Type B pancreatic cell (in vitro differentiated cells): ENCODE data around the gene THADA. TPM values are rescaled to one million over a fixed set of nuclear protein-coding genes. Genes with fewer than 3 reads are reported as not detected.
A peak's percentile ranks its signal among the peaks of the same experiment; 100 is the strongest.

Experiments
- DNase-seq: peaks from one replicate; pipeline ENCODE4 v3.0.0; 2021; ENCODE audit warnings: mixed read lengths; ENCODE audit not compliant: unreplicated experiment; ENCODE audit errors: extremely low spot score
- H3K27ac Mint-ChIP-seq: 2 replicates; pipeline ENCODE4 v1.8.0; 2021; ENCODE audit warnings: mild to moderate bottlenecking, mixed read lengths
- H3K27me3 Mint-ChIP-seq: 2 replicates; pipeline ENCODE4 v1.8.0; 2021; ENCODE audit warnings: mixed read lengths
- H3K36me3 Mint-ChIP-seq: 2 replicates; pipeline ENCODE4 v1.8.0; 2021; ENCODE audit warnings: mixed read lengths
- H3K4me1 Mint-ChIP-seq: one replicate; pipeline ENCODE4 v1.8.0; 2021; ENCODE audit warnings: mixed read lengths; ENCODE audit not compliant: unreplicated experiment
- H3K4me3 Mint-ChIP-seq: 2 replicates; pipeline ENCODE4 v1.8.0; 2021; ENCODE audit warnings: mild to moderate bottlenecking, mixed read lengths
- H3K9me3 Mint-ChIP-seq: 2 replicates; pipeline ENCODE4 v1.8.0; 2021; ENCODE audit warnings: mixed read lengths
- long read RNA-seq: library from polyadenylated mRNA; unstranded; transcript quantifications from one replicate; pipeline ENCODE4 v2.0.0, GENCODE V29; 2020
- total RNA-seq: library from RNA; stranded (reverse); gene quantifications from 2 replicates; pipeline ENCODE4 v1.2.1, GENCODE V29; 2021; ENCODE audit warnings: low replicate concordance
- TF ChIP-seq, protein P1 (sequence below): fragments of 200-600 bp; sonication (generic); conservative IDR thresholded peaks from 2 replicates; pipeline ENCODE4 v1.5.0; 2021; ENCODE audit warnings: antibody characterized with exemption, mild to moderate bottlenecking

THADA gene, protein sequence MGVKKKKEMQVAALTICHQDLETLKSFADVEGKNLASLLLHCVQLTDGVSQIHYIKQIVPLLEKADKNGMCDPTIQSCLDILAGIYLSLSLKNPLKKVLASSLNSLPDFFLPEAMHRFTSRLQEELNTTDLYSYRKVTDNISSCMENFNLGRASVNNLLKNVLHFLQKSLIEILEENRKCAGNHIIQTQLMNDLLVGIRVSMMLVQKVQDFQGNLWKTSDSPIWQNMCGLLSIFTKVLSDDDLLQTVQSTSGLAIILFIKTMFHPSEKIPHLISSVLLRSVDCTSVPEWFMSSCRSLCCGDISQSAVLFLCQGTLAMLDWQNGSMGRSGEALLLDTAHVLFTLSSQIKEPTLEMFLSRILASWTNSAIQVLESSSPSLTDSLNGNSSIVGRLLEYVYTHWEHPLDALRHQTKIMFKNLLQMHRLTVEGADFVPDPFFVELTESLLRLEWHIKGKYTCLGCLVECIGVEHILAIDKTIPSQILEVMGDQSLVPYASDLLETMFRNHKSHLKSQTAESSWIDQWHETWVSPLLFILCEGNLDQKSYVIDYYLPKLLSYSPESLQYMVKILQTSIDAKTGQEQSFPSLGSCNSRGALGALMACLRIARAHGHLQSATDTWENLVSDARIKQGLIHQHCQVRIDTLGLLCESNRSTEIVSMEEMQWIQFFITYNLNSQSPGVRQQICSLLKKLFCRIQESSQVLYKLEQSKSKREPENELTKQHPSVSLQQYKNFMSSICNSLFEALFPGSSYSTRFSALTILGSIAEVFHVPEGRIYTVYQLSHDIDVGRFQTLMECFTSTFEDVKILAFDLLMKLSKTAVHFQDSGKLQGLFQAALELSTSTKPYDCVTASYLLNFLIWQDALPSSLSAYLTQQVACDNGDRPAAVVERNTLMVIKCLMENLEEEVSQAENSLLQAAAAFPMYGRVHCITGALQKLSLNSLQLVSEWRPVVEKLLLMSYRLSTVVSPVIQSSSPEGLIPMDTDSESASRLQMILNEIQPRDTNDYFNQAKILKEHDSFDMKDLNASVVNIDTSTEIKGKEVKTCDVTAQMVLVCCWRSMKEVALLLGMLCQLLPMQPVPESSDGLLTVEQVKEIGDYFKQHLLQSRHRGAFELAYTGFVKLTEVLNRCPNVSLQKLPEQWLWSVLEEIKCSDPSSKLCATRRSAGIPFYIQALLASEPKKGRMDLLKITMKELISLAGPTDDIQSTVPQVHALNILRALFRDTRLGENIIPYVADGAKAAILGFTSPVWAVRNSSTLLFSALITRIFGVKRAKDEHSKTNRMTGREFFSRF (N-terminal part only)
- 35.6 and 59.8 TPM in 2 replicates for total RNA-seq
- long read RNA-seq, partial matches to known transcripts: 30 of 85 reads
- long read RNA-seq, other reads (novel, unspliced or antisense): 55 of 85 reads

DNA sequence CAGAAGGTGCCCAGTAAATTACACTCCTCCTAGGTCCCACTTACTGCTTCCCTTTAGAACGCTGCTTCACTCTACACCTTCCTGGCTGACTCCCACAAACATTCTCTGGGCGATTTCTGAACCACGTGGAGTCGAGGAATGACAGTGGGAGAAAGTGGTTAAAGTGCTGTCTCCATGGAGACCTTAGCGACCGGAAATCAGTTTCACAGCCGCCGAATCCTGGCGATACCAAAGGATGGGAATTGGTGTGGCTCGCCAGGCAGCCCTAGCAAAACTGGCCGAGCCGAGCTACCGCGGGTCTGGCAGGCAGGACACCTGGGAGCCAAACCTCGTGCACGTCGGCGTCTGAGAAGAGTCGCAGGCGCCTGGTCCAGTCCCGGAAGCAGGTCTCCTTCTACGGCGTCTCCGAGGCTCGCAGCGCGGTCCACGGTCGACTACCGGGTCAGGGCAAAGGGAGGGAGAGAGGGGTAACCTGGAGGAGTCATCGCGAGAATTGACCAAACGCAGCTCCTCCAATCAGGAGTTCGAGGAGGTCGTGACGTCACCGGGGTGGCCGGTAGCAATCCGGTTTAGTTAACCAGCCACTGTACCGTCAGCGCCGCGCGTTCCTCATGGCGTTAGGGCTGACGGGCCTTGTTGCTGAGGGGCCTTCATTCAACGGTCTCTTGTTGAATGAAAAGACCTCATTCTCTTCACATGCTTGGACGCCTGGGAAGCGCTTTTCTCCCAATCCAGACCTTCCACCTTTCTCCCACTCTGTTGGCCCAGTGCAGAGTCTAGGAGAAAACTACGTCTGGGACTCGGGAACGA is at the start of gene THADA:
THADA (minus strand) TSS at position 436 of the 810 bp plus-strand sequence. CDS start 3,646 bp downstream, outside the sequence.
- Mint-ChIP-seq H3K9me3 (no peaks in the 10 kb centered on the region), H3K4me1 (peaks cover 15% of the 10 kb centered on the region), H3K27me3 (no peaks in the 10 kb centered on the region), H3K27ac (peak within 1 kb of the TSS; percentile 98), H3K4me3 (peak within 1 kb of the TSS; percentile 97), H3K36me3 (no peaks in the 10 kb centered on the region)
- peak; percentile 99 for DNase-seq
- TF ChIP-seq, protein P1, sequence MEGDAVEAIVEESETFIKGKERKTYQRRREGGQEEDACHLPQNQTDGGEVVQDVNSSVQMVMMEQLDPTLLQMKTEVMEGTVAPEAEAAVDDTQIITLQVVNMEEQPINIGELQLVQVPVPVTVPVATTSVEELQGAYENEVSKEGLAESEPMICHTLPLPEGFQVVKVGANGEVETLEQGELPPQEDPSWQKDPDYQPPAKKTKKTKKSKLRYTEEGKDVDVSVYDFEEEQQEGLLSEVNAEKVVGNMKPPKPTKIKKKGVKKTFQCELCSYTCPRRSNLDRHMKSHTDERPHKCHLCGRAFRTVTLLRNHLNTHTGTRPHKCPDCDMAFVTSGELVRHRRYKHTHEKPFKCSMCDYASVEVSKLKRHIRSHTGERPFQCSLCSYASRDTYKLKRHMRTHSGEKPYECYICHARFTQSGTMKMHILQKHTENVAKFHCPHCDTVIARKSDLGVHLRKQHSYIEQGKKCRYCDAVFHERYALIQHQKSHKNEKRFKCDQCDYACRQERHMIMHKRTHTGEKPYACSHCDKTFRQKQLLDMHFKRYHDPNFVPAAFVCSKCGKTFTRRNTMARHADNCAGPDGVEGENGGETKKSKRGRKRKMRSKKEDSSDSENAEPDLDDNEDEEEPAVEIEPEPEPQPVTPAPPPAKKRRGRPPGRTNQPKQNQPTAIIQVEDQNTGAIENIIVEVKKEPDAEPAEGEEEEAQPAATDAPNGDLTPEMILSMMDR: no peak

DNA sequence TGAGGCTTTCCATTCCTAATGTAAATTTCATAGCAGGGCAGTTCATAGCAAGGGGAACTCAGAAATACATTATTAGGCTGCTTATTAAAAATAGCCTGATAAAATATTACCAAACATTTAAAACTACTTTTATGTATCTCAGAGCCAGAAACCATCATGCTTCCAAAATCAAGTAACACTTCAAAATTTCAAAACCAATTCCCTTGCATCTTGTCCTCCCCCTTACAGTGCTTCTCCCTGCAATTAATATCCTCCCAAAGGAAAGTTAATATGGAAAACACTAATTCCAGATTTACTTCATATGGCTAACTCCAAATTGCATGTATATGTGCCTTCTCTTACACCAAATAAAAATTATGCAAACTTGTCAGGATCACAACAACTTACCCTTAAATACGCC is 47.8 kb upstream of the THADA start:
- H3K4me1 Mint-ChIP-seq: no peaks in the 10 kb centered on the region
- H3K27me3 Mint-ChIP-seq: no peaks in the 10 kb centered on the region
- DNase-seq: no peak
- no peaks in the 10 kb centered on the region for H3K36me3 Mint-ChIP-seq
- no peak overlapping the region for H3K27ac Mint-ChIP-seq
- H3K9me3 Mint-ChIP-seq: no peaks in the 10 kb centered on the region
- H3K4me3 Mint-ChIP-seq: no peak overlapping the region
- TF ChIP-seq, protein P1: no peak

DNA sequence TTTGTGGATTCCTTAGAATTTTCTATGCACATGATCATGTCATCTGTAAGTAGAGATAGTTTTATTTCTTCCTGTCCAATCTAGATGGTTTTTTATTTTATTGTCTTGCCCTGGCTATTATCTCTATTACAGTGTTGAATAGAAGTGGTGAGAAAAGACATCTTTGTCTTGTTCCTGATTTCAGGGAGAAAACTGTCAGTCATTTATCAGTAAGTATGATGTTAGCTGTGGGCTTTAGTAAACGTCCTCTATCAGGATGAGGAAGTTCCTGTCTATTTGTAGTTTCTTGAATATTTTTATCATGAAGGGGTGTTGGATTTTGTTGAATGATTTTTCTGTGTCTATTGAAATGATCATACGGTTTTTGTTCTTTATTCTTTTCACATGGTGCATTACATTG is 46.5 kb upstream of the THADA start:
- no peak overlapping the region for H3K4me3 Mint-ChIP-seq
- no peaks in the 10 kb centered on the region for H3K36me3 Mint-ChIP-seq

DNA sequence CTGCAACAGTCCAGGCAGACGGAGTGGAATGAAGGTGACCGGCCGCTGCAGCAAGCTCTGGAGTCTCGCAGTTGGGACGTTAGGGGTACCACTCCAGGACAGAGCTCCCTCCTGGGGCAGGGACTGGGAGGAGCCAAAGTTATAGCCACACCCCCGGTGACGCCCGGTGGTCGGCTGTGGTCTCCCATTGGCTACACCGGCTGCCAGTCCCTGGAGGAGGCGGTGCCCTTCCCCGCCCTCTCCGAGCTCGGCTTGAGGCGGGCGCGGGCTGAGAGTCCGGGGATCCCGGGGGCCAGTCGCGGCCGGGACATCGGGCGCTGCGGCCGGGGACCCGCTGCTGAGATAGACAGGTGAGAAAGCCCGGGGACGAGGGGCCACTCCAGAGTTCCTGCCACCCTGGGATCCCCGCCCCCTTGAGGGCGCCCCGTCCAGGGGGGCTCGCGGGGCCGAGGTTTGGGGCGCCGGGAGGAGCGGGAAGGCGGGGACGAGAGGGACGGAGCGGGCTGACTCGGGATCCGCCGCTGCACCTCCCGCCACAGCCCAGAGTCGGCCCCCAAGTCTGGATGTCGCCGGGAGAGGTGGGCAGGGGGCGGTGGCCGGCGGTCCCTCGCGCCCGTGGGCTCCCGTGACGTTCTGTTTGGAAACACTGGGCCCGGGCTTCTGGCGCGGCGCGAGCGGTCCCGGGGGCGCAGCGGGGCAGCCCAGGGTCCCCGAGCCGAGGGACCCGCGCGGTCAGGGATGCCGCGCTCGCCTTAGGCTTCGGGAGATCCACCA is 41.4 kb upstream of the THADA start, which contains the start of gene PLEKHH2:
PLEKHH2 (plus strand) TSS at position 231 of the 774 bp plus-strand sequence. CDS start 7,414 bp downstream, outside the sequence.
- H3K4me3 Mint-ChIP-seq: peak within 1 kb of the TSS; percentile 89
- TF ChIP-seq, protein P1: no peak
- peak; percentile 92 for DNase-seq
- H3K27ac Mint-ChIP-seq: no peak within 1 kb of the TSS
- H3K36me3 Mint-ChIP-seq: no peaks in the 10 kb centered on the region
- H3K4me1 Mint-ChIP-seq: peaks cover 9% of the 10 kb centered on the region
- peaks cover 31% of the 10 kb centered on the region for H3K27me3 Mint-ChIP-seq
- no peaks in the 10 kb centered on the region for H3K9me3 Mint-ChIP-seq

More for the DNA sequence above, 46.5 kb upstream of the THADA start:
- peaks cover 8% of the 10 kb centered on the region for H3K27me3 Mint-ChIP-seq
- TF ChIP-seq, protein P1: no peak
- H3K27ac Mint-ChIP-seq: no peak overlapping the region
- DNase-seq: no peak
- no peaks in the 10 kb centered on the region for H3K9me3 Mint-ChIP-seq
- no peaks in the 10 kb centered on the region for H3K4me1 Mint-ChIP-seq
